Measurements from ENCODE around the gene C16orf54. TPM values are rescaled to one million over a fixed set of nuclear protein-coding genes. Genes with fewer than 3 reads are reported as not detected.
"Not testable (repeated sequence)": the region's sequence is repeated elsewhere in the genome, so short reads cannot be mapped to it uniquely, and the experiment has no call there.

Gene C16orf54
- total RNA-seq, 1 donor from 2014 or later, result not detected

DNA sequence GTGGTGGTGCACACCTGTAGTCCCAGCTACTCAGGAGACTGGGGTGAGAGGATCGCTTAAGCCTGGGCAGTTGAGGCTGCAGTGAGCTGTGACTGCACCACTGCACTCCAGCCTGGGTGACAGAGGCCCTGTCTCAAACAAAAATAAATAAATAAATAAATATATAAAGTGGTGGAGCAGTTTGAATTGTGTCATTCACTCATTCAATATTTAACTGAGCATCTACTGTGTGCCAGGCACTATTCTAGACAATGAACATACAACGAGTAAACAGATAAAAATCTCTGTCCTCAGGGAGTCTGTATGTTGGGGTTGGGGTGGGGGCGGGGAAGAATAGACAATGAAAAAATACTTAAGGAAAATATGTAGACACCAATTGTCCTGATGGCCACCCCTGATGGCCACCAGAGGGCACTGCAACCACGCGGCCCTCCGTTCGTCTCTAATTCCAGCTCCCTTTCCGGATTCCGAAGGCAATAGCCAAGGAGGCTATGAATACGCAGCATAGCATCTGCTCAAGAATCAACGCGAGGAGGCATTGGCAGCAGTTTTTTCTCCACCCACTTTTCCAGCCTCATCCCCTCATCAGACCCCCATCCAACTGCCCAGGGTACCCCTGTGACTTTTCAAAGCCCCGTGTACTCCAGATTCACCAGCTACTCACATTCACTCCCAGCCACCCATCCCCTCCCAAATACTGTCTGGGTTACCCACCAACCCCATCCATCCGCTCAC, 45.4 kb downstream of the C16orf54 start:
- TF ChIP-seq, protein P1, sequence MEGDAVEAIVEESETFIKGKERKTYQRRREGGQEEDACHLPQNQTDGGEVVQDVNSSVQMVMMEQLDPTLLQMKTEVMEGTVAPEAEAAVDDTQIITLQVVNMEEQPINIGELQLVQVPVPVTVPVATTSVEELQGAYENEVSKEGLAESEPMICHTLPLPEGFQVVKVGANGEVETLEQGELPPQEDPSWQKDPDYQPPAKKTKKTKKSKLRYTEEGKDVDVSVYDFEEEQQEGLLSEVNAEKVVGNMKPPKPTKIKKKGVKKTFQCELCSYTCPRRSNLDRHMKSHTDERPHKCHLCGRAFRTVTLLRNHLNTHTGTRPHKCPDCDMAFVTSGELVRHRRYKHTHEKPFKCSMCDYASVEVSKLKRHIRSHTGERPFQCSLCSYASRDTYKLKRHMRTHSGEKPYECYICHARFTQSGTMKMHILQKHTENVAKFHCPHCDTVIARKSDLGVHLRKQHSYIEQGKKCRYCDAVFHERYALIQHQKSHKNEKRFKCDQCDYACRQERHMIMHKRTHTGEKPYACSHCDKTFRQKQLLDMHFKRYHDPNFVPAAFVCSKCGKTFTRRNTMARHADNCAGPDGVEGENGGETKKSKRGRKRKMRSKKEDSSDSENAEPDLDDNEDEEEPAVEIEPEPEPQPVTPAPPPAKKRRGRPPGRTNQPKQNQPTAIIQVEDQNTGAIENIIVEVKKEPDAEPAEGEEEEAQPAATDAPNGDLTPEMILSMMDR (conservative IDR thresholded peaks at IDR 0.05; ENCODE audit: low read depth, low read length), result peak; percentile 88

GRCh38 chr16:29699324-29700219, 46.2 kb downstream of the C16orf54 start:
- no peak for DNase-seq (ENCODE audit: low read depth)
- no peak overlapping the region for H3K4me3 ChIP-seq (ENCODE audit: low read depth, low read length)
- TF ChIP-seq, protein P1 (conservative IDR thresholded peaks at IDR 0.05; ENCODE audit: low read depth, low read length), result no peak

More for the DNA sequence above, 45.4 kb downstream of the C16orf54 start:
- H3K4me3 ChIP-seq (ENCODE audit: low read depth, low read length), result no peak overlapping the region
- DNase-seq (ENCODE audit: low read depth), result peak; percentile 31

DNA sequence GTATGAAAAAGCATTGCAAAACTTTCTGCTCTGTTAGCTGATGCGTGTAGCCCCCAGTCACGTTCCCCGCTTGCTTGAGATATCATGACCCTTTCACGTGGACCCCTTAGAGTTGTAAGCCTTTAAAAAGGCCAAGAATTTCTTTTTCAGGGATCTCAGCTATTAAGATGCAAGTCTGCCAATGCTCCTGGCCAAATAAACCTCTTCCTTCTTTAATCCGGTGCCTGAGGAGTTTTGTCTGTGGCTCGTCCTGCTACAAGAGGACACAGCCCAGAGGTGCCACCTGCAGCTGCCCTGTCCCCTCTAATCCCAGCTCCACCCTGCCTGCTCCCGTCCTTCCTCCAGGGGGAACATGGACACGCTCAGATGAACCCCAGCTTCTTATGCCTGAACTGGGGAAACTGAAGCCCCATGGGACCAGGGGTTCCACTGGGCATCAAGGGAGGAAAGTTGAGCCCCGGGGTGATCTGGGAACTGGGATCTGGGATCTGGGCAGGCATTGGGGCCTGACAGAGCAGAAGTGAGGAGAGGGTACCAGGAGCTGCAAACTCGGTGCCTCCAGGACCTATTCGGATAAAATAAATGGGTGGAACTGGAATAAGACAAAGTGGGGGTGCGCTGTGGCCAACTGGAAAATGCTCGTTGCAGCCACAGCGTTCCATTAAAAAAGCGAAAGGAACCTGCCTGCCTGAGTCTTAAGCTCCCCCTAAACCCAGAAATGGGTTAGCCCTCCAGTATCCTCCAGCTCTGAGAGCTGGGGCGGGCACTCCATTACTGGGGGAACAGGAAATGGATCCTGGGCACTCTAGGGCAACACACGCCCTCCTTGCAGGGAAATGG, 47.1 kb downstream of the C16orf54 start:
- no peak overlapping the region for H3K4me3 ChIP-seq (ENCODE audit: low read depth, low read length)
- TF ChIP-seq, protein P1 (conservative IDR thresholded peaks at IDR 0.05; ENCODE audit: low read depth, low read length), result no peak
- no peak for DNase-seq (ENCODE audit: low read depth)

- no peak overlapping the region for H3K4me3 ChIP-seq (ENCODE audit: low read depth, low read length)
- TF ChIP-seq, protein P1 (conservative IDR thresholded peaks at IDR 0.05; ENCODE audit: low read depth, low read length), result no peak
These were observed 47.7 kb downstream of the C16orf54 start for GRCh38 chr16:29698042-29698441.

GRCh38 chr16:29697391-29697790, 48.4 kb downstream of the C16orf54 start:
- DNase-seq (ENCODE audit: low read depth), result no peak
- TF ChIP-seq, protein P1 (conservative IDR thresholded peaks at IDR 0.05; ENCODE audit: low read depth, low read length), result no peak

More at GRCh38 chr16:29698042-29698441, 47.7 kb downstream of the C16orf54 start:
- no peak for DNase-seq (ENCODE audit: low read depth)

GRCh38 chr16:29696881-29697331, 48.9 kb downstream of the C16orf54 start:
- no peak for DNase-seq (ENCODE audit: low read depth)
- TF ChIP-seq, protein P1 (conservative IDR thresholded peaks at IDR 0.05; ENCODE audit: low read depth, low read length), result no peak
- no peak overlapping the region for H3K4me3 ChIP-seq (ENCODE audit: low read depth, low read length)

More at GRCh38 chr16:29697391-29697790, 48.4 kb downstream of the C16orf54 start:
- no peak overlapping the region for H3K4me3 ChIP-seq (ENCODE audit: low read depth, low read length)

DNA sequence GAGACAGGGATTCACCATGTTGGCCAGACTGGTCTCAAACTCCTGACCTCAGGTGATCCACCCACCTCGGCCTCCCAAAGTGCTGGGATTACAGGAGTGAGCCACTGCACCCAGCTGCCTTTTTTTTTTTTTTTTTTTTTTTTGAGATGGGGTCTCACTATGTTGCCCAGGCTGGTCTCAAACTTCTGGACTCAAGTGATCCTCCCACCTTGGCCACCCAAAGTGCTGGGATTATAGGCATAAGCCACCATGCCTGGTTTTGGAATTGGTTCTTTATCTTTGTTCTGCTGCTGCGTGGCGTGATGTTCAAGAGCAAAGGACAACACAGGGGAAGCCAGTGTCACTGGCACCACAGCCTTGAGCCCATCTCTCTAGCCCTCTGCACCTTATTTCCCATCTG, 50.1 kb downstream of the C16orf54 start:
- DNase-seq (ENCODE audit: low read depth); H3K4me3 ChIP-seq (ENCODE audit: low read depth, low read length): not testable (repeated sequence)
